H1 (cell line): ENCODE measurements around the gene SLC15A2. TPM values are rescaled to one million over a fixed set of nuclear protein-coding genes. Genes with fewer than 3 reads are reported as not detected.

ENCODE experiments used
- CBX8 ChIP-seq: fragments of 300-800, 300-1000 bp; sonication (generic); IDR thresholded peaks from 2 replicates; pipeline ENCODE4 v1.7.1; 2016; ENCODE audit warnings: low read depth, low read length, borderline replicate concordance
- EGR1 ChIP-seq: IDR thresholded peaks from 2 replicates; pipeline ENCODE4 v1.6.1; 2011; ENCODE audit warnings: low read depth, low read length, borderline replicate concordance
- EZH2 ChIP-seq: fragments of 200-600 bp; sonication (generic); IDR thresholded peaks from 2 replicates; pipeline ENCODE4 v1.7.1; 2012; ENCODE audit warnings: low read depth, mild to moderate bottlenecking, moderate library complexity, low read length, inconsistent platforms; ENCODE audit not compliant: severe bottlenecking
- HDAC6 ChIP-seq: IDR thresholded peaks from one replicate; pipeline ENCODE4 v1.7.1; 2012; ENCODE audit warnings: low read depth, mild to moderate bottlenecking, inconsistent platforms, low read length, moderate library complexity
- JUND ChIP-seq: IDR thresholded peaks from 2 replicates; pipeline ENCODE4 v1.6.1; 2011; ENCODE audit warnings: mild to moderate bottlenecking, improper control_type of control experiment, low read length
- KDM1A ChIP-seq: fragments of 200-600, 300-600 bp; sonication (generic); IDR thresholded peaks from 2 replicates; pipeline ENCODE4 v1.7.1; 2016; ENCODE audit warnings: mild to moderate bottlenecking, low read length, borderline replicate concordance
- MAX ChIP-seq: IDR thresholded peaks from 2 replicates; pipeline ENCODE4 v1.6.1; 2012; ENCODE audit warnings: inconsistent platforms
- NRF1 ChIP-seq: IDR thresholded peaks from 2 replicates; pipeline ENCODE4 v1.6.1; 2011; ENCODE audit warnings: mild to moderate bottlenecking, low read depth, low read length, improper control_type of control experiment
- RFX5 ChIP-seq: IDR thresholded peaks from 2 replicates; pipeline ENCODE4 v1.6.1; 2011; ENCODE audit warnings: low read depth, low read length, improper control_type of control experiment, borderline replicate concordance
- RNF2 ChIP-seq: fragments of 200-900, 300-1000 bp; sonication (generic); IDR thresholded peaks from 2 replicates; pipeline ENCODE4 v1.7.1; 2016; ENCODE audit warnings: borderline replicate concordance, low read depth, mild to moderate bottlenecking, antibody characterized with exemption, low read length; ENCODE audit not compliant: poor library complexity, severe bottlenecking; ENCODE audit errors: missing control alignments
- polyA plus RNA-seq, 7 experiments: library from polyadenylated mRNA; depleted of rRNA in 3 of 7; stranded (reverse) in 5 of 7; unstranded in 2 of 7; fragments of >200 nt in 5 of 7; fragments of 200-250 nt in 2 of 7; gene quantifications; 1 replicate in 5 of 7; 2 replicates in 1 of 7; 4 replicates in 1 of 7; pipeline versions ENCODE4 v1.2.1 to v1.2.3, GENCODE V29; 2011 to 2013; ENCODE audit warnings: missing spikeins in 2 of 7, mixed read lengths in 2 of 7
- total RNA-seq: library from RNA; stranded (reverse); fragmentation: NEBNext Ultra II Directional; extraction: Animal tissue kit (Norgen Biotek cat#: 25700); gene quantifications from 2 replicates; pipeline ENCODE4 v1.2.1, GENCODE V29; 2021

Gene SLC15A2
- total and polyA plus RNA-seq, 2 of the 8 experiments (the other 6 are each of a cell fraction or from before 2014, with no cell fraction given) = 2.0 to 3.6 TPM

DNA sequence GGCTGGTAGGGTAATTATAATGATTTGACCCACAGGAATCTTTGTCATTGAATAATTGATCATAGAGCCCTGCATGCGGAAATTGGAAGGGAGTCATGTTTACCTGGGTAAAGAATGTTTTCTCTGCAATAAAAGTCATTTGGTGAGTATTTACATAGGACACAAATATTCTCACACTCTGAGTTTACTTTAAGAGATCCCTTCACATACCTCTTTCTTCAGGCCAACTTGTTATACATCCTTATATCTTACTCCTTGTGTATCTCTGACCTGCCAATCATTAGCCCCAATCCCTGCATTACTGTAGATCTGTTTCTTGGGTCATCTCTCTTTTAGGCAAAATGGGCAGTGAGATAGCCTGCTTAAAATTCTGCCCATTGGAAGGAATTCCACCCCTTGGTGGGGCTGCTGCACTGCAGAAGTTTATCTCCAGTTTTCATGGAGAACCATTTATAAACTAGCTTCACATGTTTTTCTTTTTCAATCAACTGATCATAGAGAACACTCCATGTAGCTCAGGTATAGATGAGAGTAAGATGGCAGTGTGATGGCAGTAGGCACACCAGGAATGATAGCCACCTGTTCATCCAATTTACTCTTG lies 81.6 kb downstream of the SLC15A2 start (continued):
- TF ChIP-seq RNF2 (no peak), MAX (no peak), RFX5 (no peak), EGR1 (no peak), EZH2 (no peak), CBX8 (no peak), HDAC6 (no peak), JUND (no peak), KDM1A (no peak), NRF1 (no peak)
